A549 treated with AZD2906 at 1 μM for 4 hours (cell line): Measurements from ENCODE around the gene LMF2. TPM values are rescaled to one million over a fixed set of nuclear protein-coding genes. Genes with fewer than 3 reads are reported as not detected.

Experiments
- total RNA-seq: library from RNA; stranded (reverse); fragments of 200-300 nt; extraction: Qiagen RNA extraction; gene quantifications from 5 replicates; pipeline ENCODE4 v1.2.3, GENCODE V29; 2022

Gene LMF2, protein sequence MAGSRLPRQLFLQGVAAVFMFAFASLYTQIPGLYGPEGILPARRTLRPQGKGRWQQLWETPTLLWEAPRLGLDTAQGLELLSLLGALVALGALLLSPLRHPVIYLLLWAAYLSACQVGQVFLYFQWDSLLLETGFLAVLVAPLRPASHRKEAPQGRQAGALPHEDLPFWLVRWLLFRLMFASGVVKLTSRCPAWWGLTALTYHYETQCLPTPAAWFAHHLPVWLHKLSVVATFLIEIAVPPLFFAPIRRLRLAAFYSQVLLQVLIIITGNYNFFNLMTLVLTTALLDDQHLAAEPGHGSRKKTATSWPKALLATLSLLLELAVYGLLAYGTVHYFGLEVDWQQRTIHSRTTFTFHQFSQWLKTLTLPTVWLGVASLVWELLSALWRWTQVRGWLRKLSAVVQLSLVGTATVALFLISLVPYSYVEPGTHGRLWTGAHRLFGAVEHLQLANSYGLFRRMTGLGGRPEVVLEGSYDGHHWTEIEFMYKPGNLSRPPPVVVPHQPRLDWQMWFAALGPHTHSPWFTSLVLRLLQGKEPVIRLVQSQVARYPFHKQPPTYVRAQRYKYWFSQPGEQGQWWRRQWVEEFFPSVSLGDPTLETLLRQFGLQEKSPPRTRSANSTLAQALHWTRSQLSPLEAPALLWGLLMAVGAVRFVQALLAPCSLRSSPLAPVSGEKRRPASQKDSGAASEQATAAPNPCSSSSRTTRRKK
- 33.6 to 51.5 TPM (median 49.9 TPM) in 5 replicates for total RNA-seq

DNA sequence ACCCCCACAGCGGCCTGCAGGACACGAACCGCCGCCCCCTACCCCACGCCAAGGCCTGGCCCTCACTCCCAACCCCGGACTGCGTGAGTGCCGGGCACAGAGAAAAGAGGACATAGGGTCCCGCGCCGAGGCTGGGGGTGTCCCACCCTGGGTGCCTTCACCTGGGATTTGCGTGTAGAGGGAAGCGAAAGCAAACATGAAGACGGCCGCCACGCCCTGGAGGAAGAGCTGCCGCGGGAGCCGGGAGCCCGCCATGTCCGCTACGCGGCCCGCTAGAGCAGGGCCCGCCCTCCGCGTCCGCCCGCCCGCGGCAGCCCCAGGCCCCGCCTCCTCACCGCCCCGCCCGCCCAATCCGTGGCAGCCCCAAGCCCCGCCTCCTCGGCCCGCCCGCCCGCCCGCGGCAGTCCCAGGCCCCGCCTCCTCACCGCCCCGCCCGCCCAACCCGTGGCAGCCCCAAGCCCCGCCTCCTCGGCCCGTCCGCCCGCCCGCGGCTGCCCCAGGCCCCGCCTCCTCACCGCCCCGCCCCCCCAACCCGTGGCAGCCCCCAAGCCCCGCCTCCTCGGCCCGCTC is at the start of gene LMF2:
LMF2 (minus strand) TSS at position 282 of the 570 bp plus-strand sequence; CDS start at position 255, 27 bp downstream.

DNA sequence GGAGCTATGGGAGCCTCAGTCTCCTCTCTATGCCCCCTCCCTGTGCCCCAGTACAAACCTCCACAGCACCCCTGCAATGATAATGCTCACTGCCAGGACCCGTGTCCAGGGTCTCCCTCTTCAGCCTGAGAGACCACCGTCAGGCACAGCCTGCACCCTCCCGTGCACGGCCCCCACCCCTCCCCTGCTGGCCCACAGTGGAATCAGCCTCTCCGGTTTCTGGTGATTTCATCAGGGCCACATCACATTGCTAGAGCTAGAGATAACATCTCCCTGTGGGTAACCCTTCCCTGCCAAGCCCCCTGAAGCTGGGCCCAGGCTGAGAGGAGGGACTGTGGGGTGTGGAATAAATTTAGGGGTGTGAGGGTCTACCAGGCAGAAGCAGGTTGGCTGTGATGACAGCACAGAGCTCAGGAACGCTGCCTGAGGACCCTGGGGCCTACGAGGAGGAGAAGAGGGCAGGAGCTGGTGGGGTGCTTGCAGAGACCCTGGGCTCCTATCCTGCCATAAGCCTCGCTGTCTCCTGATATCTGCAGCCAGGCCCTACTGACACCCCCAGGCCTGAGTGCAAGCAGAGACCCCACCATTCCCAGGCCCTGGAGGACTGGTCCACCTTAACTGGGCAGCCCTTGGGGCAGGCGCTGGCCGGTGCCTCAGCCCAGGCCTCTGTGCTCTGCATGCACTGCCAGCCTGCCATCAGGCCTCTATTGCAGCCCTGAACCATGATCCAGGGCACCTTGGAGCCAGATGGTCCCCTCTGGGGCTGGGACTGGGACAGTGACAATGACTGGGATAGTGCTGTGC is 38.2 kb upstream of the LMF2 start, which contains the start of gene KLHDC7B:
KLHDC7B (plus strand) TSS at position 378 of the 804 bp plus-strand sequence; CDS start at position 723, 345 bp downstream.

DNA sequence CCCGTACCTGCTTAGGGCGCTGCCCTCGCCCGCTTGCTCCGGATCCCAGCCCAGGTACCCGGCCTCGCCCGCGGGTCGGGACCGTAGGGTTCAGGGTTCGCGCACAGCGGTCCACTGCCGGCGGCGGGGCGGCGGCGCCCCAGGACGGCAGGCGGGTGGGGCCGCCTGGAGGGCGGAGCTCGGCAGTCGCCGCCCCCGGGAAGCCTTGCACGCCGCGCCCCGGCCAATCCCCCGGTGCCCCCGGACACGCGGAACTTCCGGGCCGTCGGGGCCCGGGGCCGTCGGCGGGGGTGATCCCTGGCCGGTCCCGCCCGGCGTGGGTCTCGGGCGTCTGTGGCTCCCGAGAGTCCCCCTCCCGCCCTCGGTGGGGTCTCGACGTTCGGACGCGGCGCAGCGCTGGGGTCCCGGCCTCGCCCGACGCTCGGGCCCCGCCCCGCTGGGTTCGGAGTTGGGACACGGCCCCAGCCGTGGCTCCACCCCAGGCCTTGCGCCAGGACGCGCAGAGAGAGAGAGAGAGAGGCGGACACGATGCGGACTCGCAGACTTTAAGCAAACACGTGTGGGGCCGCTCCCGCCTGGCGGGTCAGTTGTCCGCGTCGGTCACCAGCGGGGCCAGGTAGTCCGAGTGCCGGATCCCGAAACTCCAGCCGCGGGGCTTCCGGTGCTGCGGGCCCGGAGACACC is 22.5 kb upstream of the LMF2 start, which contains the start of gene TYMP:
TYMP (minus strand) TSS at position 116 of the 683 bp plus-strand sequence. CDS start 303 bp downstream, outside the sequence.

DNA sequence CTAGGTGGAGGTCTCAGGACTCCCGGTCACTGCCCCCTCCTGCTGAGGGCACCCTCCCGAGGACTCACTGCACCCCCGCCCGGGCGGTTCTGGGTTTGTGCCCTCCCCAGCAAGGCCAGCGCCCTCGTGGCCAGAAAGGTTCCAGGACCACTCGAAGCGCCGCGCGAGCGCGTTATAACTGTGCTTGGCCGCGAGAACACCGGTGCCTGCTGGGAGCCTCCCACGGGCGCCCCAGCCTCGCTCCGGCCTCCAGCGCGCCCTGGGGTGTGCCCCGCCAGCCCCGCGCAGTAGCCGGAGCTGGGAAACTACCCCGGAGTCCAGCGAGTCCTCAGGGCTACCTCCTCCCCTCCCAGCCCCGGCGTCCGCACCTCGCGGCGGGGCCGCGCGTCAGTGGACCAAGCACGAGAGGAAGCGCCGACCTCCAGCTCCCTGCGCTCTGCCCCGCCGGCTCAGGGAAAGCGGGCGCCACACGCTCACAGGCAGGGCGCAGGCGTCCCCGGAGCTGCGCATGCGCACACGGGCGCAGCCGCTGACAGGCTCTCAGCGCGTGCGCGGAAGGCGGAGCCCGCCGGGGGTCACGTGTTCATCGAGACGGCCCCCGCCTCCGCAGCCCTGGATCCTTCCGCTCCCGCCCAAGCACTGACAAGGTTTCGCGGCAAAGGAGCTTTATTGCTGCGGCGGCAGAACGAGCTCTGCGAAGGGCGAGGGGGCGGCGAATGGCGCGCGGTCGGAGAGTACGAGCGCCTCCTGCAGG is 17.8 kb upstream of the LMF2 start, which contains the start of gene SCO2:
SCO2 (minus strand) TSS at position 495 of the 754 bp plus-strand sequence. CDS start 1,187 bp downstream, outside the sequence.

DNA sequence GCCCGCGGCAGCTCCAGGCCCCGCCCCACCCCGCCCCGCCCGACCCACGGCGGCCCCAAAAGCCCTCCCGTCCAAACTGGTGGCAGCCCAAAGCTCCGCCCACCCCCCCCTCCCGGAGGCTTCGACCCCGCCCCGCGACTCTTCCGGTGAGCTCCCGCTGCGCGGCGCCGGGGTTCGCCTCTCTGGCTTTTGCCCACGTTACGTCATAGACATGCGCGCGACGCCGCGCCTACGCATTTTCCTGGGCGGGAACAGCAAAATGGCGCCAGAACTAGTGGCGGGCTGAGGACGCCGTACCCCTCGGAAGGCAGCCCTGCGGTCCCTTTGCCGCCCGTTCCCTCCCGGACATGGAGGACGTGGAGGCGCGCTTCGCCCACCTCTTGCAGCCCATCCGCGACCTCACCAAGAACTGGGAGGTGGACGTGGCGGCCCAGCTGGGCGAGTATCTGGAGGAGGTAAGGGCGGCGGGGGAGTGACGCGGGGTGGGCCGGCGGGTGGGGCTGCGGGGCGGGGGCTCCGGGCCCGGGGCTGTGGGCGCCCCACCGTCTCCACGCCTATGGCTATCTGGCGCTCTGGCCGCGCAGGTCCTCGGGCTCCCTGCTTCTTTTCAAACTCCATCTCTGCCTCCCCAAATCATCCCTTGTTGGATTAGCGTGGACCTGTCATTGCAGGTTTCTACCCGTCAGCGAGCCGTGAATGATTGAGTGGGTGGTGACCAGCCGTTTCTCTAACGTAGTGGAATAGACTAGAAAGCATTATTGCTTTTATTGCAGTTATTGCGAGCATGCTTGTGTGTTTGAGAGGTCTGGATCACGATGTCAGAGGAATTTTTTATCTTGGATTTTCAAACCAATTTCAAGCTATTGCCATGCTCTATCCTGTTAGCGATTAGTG is 736 bp upstream of the LMF2 start, which contains the start of gene NCAPH2:
NCAPH2 (plus strand) TSS at position 234 of the 894 bp plus-strand sequence; CDS start at position 348, 114 bp downstream.

DNA sequence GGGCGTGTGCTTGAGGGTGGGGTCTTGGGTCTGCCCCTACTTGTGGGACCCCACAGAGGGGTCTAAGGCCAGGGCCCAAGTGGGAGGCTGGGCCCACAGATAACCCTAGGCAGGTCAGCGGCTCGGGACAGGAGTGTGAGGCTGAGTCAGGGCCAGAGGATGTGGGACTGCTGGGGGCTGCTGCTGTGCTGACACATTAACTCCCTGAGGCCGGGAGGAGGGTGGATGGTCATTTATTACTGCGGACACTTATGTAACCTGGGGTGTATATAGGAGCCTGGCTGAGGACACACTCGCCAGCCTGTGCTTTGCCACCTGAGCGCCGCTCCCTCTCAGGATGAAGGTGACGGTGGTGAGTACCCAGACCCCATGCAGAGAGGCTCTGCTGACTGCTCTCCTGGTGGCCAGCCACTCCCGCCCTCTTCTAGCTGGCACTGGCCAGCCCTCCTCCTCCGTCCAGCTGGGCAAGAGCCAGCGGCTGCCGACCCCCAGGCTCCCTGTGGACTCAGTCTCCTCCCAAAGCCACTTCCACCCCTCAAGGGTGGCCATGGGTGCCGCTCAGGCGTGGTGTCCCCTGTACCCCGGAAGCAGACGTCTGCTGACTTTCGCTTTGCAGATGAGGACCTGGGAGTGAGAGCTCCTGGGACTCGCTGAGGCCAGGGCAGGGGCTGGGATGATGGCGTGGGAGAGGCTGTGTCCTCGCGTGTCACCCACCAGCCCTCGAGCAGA is 20.8 kb downstream of the LMF2 start, which contains the start of gene MIOX:
MIOX (plus strand) TSS at position 299 of the 729 bp plus-strand sequence; CDS start at position 338, 39 bp downstream.

DNA sequence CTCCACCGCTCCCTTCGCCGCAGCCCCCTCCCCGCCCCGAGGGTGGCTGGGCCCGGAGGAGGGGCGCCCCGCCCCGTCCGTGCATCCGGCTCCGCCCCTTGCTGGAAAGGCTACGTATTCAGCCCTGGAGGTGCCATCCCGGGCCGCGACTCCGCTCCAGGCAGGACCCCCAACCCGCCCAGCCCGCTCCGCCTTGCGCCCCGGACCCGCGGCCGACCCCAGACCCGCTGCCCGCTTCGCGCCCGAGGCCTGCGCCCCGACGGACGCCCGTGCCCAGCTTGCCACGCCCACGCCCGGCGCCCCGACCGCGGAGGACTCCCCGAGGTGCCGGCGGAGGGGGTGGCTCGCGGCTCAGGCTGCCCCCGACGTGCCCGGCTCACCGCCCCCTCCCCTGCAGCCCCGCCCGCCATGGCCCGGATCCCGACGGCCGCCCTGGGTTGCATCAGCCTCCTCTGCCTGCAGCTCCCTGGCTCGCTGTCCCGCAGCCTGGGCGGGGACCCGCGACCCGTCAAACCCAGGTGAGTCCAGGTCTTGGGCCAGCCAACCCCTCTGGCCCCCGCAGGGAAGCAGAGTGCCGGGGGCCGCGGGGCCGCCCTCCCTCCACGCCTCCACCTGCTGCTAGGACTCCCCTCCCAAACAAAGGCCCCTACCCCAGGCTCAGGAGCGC is 25.9 kb downstream of the LMF2 start, which contains the start of gene ADM2:
ADM2 (plus strand) TSS at position 104 of the 667 bp plus-strand sequence; CDS start at position 409, 305 bp downstream.

DNA sequence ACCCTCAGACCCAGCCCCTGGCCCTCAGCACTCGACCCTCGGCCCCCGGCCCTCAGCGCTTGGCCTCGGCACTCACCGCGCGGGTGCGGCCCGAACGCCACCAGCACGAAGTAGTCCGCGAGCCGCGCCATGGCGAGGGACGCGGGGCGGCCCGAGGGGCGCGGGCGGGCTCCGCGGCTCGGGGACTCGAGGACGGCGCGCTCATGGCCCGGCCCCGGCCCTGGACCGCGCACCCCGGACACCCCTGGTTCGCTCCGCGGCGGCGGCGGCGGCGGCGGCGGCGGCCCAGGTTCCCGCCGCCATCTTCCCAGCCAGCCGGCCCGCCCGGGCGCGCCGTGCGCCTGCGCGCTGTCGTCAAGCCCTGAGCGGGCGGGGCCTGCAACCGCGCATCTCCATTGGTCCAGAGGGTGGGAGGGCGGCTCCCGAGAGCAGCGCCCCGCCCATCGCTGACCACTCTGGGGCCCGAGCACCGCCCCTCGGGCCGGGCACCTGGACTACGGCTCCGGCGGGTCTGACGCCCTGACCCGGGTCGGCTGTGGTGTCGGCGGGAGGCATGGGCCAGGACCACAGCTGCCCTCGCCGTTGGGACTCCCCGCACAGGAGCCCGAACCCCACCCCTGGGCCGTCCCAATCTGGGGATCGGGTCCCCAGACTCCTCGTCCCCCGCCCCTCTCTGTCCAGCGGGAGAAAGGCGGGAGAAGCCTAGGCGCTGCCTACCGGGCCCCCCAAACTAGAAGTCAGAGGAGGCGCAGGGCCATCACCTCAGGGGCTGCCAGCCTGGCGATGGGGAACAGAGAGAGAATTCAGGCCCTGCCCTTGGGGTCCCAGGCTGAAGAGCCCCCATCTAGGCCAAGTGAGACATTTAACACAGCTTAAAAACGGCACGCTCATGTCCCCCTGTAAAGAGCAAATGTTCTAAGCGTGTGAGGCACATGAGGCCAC is 32.5 kb downstream of the LMF2 start, which contains the start of gene SBF1:
SBF1 (minus strand) TSS at position 326 of the 942 bp plus-strand sequence; CDS start at position 131, 195 bp downstream.

Other genes with a start within 250 kb of the LMF2 start
- gene MAPK12, start 246.0 kb downstream of the LMF2 start, total RNA-seq: 18.5 to 29.4 TPM (median 25.3 TPM) in 5 replicates
- 5.1 to 8.9 TPM (median 7.7 TPM) in 5 replicates for gene MAPK11, start 237.3 kb downstream of the LMF2 start, total RNA-seq
- 93.5 to 117 TPM (median 111 TPM) in 5 replicates for gene PLXNB2, start 200.1 kb downstream of the LMF2 start, total RNA-seq
- gene DENND6B, start 180.7 kb downstream of the LMF2 start, total RNA-seq: 2.4 to 3.6 TPM (median 3.2 TPM) in 5 replicates
- 9.9 to 13.3 TPM (median 12.8 TPM) in 5 replicates for gene PPP6R2, start 164.4 kb downstream of the LMF2 start, total RNA-seq
- gene SBF1, start 32.7 kb downstream of the LMF2 start, total RNA-seq: 19.2 to 26.3 TPM (median 23.1 TPM) in 5 replicates
- gene ADM2, start 26.2 kb downstream of the LMF2 start, total RNA-seq: 0.41 to 0.63 TPM (median 0.57 TPM) in 5 replicates
- 0.05 TPM in 1 of 5 replicates, not detected in the others for gene MIOX, start 20.8 kb downstream of the LMF2 start, total RNA-seq
- 33.5 to 38.4 TPM (median 36.8 TPM) in 5 replicates for gene NCAPH2, start 522 bp upstream of the LMF2 start, total RNA-seq
- gene SCO2, start 17.9 kb upstream of the LMF2 start, total RNA-seq: 3.2 to 9.1 TPM (median 4.7 TPM) in 5 replicates
- 11.7 to 19.2 TPM (median 17.9 TPM) in 5 replicates for gene TYMP, start 22.3 kb upstream of the LMF2 start, total RNA-seq
- gene KLHDC7B, start 38.2 kb upstream of the LMF2 start, total RNA-seq: 0.02 to 0.03 TPM (median 0.03 TPM) in 3 of 5 replicates, not detected in the others
- 0.22 to 0.37 TPM (median 0.29 TPM) in 3 of 5 replicates, not detected in the others for gene SYCE3, start 55.2 kb upstream of the LMF2 start, total RNA-seq
- gene CPT1B, start 70.7 kb upstream of the LMF2 start, total RNA-seq: 5.8 to 14.7 TPM (median 12.1 TPM) in 5 replicates
- 11.6 to 20.4 TPM (median 17.8 TPM) in 5 replicates for gene CHKB, start 75.1 kb upstream of the LMF2 start, total RNA-seq
- gene MAPK8IP2, start 93.1 kb upstream of the LMF2 start, total RNA-seq: 2.6 to 3.9 TPM (median 3.8 TPM) in 5 replicates
- 17.0 to 26.1 TPM (median 22.2 TPM) in 5 replicates for gene ARSA, start 120.5 kb upstream of the LMF2 start, total RNA-seq
- gene SHANK3, start 165.1 kb upstream of the LMF2 start, total RNA-seq: 3.1 to 5.4 TPM (median 4.4 TPM) in 5 replicates
- gene ACR, start 230.5 kb upstream of the LMF2 start, total RNA-seq: 0.06 to 0.08 TPM in 2 of 5 replicates, not detected in the others